ENCODE results near the gene BSCL2.
A peak's percentile ranks its signal among the peaks of the same experiment; 100 is the strongest.
"Not testable (repeated sequence)": the region's sequence is repeated elsewhere in the genome, so short reads cannot be mapped to it uniquely, and the experiment has no call there.

Gene BSCL2

DNA sequence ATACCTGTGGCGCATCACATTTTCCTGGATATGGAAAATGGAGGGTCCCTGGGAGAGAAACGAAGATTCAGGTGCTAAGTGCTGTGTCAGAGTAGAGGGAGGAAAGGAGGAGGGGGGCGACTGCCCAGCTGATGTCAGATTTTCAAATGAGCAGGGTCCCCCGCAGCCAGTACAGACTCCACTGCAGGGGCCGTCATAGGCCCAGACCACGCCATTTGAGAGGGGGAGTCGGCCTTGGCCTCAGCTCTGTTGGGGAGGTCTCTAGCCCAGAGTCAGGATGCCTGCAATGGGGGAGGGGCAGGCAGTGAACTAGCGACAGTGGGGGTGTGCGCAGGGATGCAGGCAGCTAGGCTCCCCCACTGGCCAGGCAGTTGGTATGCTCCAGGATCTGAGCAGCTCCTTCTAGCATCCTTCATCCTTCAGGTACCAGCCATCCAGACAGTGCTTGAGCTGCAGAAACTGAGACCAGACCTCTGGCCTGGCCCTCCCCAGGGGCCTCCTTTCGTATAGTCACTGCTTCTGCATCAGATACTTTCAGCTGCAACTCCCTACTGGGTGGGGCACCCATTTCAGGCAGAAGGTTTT, at the start of gene BSCL2, which contains the start of gene GNG3:
Gene BSCL2, minus strand, starts transcription at position 148 of the 585 bp plus-strand sequence. CDS start 229 bp downstream, outside the sequence.
Gene GNG3, plus strand, starts transcription at position 400 of the 585 bp plus-strand sequence. CDS start 620 bp downstream, outside the sequence.
- no peak for DNase-seq

DNA sequence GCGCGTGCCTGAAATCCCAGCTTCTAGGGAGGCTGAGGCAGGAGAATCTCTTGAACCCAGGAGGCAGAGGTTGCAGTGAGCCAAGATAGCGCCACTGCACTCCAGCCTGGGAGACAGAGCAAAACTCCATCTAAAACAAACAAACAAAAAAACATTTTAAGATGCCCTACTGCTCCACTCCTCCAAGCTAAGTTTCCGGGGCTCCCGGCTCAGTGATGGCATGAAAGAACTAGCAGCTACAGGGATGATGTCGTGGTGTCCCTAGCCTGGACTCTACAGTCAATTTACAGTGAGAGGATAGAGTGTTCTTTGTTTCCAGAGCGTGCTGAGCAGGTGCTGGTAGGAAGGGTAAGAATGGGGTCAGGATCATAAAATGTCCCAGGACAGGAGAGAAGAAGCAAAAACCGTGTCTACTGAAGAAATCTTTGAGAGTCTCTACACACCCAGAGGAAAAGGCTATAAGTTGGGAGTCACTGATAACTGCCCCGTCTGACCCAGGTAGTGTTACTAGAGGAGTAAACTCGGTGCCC, 47.9 kb upstream of the BSCL2 start:
- no peak for DNase-seq

DNA sequence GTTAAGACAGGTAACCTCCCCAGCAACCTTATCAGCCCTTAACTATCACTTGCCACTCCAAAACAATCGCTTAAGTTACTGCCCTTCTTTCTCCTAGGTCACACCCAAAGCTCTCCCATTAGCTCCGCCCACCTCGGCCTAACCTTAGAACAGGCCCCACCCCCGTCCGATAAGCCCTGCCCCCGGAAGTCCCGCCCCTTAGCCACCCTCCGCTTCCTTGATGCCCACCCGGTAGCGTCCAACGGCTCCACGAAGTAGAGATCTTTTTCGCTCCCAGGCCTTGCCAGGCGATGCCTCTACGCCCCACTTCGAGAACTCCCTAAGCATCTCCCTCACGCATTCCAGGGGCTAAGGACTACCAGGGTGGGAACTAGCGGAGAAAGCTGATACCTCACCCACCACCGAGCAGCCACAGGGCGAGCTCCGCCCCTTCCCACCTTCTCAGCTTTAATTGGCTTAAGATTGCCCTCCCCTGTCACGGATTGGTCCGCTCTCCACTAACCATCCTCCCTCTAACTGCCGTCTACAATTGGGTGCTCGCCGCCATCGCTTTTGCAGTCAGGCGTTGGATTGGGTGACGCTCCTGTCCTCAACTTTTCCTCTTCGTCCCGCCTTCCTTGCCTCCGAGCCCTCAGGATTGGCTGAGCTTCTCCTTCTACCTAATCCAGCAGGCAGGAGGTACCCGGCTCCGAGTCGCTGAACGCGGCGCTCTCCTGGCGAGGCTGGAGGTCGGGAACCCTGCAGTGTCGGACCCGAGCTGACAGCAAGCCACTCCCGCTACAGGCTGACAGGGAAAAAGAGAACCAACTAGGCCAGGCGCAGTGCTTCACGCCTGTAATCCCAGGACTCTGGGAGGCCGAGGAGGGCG, 46.7 kb upstream of the BSCL2 start, which contains the start of gene ZBTB3:
Gene ZBTB3, minus strand, starts transcription at position 425 of the 868 bp plus-strand sequence. CDS start 496 bp downstream, outside the sequence.
- peak; percentile 98 for DNase-seq

DNA sequence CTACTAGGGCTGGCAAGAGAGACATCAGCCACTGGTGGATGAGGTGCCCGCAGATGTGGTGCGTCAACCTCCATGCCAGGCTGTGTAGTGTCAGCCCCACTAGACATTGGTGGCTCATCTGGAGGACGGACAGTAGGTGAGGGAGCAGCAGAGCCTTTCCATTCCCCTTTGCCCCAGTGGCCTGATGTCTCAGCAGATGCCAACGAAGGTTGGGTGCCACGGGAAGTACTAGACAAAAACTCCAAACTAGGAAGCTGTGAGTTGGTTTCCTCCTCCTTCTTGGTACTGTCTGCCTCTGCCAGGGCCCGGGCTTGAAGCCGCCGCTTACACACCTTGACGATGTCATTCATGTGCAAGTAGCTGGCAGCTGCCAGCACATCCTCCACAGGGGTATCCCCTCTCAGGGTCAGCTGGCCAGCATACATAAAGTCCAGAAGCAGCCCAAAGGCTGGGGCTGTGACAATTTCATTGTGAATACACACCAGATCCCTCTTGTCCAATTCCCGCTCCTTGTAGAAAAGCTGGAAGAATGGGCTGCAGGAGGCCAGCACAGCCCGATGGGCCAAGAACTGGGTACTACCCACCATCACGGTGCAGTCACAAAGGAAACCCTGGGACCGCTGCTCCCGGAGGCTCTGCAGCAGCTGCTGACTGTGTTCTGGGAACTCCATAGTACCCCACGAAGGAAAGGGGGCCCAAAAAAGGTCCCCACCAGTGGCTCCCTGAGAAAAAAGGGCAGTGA, 45.9 kb upstream of the BSCL2 start:
- DNase-seq: no peak

DNA sequence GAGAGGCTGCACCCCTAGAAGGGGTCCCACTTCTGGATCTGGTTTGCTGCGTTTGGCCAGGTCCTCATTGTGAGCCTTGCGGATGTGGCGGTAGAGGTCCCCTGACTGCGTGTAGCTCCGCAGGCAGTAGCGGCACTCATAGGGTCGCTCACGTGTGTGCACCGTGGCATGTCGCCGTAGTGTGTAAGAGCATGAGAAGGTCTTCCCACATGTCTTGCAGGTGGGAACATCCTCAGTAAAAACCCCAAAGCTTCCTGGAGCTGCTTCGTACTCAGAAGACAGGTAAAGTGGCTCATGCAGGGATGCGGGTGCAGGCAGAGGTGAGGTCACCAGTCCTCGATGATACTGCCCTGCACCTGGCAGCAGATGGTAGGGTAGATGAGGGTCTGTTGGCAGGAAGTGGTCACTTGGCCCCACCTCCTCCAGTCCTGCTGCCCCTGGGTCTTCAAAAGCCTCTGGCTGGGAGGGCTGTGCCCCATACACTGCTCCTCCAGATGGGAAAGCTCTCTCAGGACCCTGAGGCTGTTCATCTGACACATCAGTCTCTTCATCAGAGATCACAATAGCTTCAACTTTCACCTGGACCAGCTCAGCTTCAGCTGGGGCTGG, 45.1 kb upstream of the BSCL2 start:
- no peak for DNase-seq

DNA sequence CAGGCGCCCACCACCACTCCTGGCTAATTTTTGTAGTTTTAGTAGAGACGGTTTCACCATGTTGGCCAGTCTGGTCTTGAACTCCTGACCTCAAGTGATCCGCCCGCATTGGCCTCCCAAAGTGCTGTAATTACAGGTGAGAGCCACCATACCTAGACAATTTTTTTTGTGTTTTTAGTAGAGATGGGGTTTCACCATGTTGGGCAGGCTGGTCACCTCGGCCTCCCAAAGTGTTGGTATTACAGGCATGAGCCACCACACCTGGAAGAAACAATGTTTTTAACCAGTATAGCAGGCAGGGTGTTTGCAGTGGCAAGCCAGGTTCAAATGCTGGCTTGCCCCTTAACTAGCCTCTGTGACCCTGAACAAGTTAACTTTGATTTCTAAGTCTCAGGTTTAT, 42.7 kb upstream of the BSCL2 start:
- not testable (repeated sequence) for DNase-seq

DNA sequence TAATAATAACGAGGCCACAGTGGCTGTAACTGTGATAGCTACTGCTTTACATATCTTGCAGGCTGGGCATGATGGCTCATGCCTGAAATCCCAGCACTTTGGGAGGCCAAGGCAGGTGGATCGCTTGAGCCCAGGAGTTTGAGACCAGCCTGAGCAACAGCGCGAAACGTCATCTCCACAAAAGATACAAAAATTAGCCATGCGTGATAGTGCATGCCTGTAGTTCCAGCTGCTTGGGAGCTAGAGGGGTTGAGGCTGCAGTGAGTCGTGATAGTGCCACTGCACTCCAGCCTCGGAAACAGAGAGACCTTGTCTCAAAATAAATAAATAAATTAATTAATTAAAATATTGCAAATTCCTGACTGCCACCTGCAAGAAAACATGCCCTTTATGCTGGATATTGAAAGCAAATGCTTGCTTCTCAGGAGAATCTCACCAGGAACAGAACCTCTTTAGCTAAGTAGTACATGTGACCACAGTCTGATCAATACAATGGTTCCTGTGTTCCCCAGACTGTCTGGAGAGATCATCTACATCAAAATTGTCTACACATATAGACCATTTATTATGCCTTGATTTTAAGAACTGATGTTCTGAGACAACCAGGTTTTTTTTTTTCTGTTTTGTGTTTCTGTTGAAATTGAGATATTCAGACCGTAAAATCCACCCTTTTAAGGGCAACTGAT, 40.4 kb upstream of the BSCL2 start:
- no peak for DNase-seq

DNA sequence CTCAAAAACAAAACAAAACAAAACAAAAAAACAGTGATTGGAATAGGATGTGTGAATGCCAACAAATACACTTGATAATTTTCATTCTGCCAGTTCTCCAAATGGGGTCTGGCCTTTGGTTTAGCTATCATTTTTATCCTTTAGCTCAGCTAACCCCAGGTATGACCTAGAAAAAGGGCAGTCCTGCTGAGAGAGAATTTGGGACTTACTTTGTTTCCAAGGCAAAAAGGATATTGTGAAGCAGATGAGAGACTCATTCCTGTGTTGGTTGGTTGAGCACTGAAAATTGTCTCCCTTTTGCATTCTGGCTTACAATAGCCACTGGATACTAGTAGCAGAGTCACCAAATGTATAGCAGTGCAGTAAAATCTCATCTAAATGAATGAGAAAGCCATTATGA, 30.0 kb upstream of the BSCL2 start:
- no peak for DNase-seq

DNA sequence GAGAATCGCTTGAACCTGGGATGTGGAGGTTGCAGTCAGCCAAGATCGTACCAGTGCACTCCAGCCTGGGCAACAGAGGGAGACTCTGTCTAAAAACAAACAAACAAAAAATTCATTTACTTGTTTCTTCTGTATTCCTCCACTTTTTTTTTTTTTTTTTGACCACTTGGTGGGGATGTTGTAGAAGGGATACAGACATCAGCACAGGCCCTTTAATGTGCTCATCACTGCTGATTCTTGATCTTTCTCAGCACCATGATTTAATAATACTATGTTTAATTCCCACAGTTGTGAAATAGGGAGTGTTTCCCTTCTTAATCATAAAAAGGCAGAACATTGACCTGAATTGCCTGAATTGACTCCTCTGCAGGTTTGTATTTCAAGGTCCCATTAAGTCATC, 25.6 kb upstream of the BSCL2 start:
- DNase-seq: no peak

DNA sequence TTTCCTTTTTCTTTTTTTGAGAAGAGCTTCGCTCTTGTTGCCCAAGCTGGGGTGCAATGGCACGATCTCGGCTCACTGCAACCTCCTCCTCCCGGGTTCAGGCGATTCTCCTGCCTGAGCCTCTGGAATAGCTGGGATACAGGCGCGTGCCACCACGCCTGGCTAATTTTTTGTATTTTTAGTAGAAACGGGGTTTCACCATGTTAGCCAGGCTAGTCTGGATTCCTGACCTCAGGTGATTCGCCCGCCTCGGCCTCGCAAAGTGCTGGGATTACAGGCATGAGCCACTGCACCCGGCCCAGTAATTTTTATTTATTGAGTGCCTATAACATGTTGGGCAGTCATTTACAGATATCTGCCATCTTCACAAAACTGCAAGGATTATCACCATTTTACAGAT, 22.9 kb upstream of the BSCL2 start:
- not testable (repeated sequence) for DNase-seq

DNA sequence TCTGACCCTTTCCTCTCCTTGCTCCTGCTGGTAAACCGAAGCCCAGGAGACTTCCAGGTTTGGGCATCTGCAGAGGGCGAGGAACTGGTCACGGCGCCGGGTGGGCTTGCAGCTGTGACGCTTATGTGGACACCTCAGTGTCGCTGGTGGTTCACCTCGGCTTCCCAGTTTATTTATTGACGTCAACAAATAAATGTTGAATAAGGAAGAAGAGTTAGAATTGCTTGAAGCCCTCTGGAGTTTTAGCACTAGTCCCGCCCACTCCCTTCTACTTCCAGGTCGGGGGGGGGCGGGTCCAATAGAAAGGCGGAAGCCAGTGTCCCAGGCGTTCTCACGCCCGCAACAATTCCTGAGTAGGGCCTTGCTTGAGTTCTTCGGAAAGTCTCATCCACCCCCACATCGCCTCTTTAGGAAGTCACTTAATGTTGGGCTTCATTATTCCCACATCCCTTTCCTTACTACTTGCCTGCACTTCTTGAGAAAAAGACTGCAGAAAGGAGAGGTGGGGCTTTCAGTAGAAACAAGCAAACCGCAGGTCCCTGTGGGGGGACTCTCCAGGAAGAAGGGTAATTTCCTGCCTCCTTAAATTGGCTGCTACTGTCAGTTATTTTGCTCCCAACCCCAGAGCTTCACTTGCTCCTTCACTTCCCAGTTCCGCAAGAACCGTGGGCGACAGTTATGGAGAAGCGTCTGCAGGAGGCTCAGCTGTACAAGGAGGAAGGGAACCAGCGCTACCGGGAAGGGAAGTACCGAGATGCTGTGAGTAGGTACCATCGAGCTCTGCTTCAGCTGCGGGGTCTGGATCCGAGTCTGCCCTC, 21.2 kb upstream of the BSCL2 start, which contains the start of gene TTC9C:
Gene TTC9C, plus strand, starts transcription at position 316 of the 818 bp plus-strand sequence. Its CDS starts 363 bp downstream, at position 679.
- DNase-seq: peak; percentile 90

DNA sequence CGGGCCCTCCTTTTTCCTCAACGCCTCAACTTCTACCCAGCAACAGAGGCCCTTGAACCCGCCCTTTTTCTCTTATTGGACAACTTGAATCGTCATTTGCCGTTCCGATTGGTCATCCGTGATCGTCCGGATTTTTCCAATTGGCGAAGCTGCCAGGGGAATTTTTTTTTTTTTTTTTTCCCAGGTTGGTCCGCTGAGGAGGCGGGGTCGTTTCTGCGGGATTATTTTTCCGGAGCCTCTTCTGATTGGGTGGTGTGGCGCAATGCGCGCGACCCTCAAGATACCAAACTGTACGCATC, 20.6 kb upstream of the BSCL2 start:
- peak; percentile 88 for DNase-seq

DNA sequence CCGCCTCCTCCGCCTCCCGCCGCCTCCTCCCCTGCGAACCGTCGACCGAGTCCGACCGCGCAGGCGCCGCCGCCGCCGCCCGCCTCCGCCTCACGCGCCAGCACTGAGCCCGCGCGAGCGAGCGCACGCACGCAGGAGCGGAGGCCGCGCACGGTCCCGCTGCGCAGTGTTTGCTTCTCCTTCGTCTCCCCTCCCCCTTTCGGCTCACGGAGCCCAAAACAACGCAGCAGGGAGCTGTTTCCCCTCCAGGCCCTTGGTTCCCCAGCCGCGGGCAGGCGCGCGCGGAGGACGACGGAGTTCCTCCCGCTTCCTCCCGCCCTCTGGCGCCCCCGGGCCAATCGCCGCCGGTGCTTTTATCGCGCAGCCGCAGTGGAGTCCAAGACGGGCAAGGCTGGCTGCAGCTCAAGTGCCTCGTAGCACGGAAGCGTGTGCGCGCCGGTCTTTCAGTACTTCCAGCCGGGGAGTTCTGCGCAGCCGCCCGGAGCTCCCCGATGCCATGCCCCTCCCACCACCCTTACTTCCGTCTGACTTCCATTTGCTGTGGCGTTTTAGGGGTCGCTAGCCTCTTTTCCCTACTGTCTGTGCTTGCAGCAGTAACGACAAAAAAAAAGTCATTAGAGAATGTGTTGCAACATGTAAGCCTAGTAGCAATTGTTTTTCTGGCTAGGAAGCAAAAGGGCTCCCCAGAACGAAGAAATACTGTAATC, 20.1 kb upstream of the BSCL2 start, which contains the start of gene HNRNPUL2:
Gene HNRNPUL2, minus strand, starts transcription at position 293 of the 707 bp plus-strand sequence. CDS start 301 bp downstream, outside the sequence.
- peak; percentile 98 for DNase-seq

DNA sequence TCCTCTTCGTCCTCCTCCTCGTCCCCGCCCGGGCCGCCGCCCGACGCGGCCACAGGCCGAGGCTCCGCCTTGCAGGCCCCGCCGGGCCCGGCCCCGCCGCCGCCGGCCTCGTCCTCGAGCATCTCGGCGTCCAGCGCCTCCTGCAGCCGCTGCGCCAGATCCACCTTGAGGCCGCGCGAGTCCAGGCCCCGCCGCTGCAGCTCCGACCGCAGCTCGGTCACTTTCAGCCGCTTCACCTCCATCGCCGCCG, 19.6 kb upstream of the BSCL2 start:
- DNase-seq: no peak

DNA sequence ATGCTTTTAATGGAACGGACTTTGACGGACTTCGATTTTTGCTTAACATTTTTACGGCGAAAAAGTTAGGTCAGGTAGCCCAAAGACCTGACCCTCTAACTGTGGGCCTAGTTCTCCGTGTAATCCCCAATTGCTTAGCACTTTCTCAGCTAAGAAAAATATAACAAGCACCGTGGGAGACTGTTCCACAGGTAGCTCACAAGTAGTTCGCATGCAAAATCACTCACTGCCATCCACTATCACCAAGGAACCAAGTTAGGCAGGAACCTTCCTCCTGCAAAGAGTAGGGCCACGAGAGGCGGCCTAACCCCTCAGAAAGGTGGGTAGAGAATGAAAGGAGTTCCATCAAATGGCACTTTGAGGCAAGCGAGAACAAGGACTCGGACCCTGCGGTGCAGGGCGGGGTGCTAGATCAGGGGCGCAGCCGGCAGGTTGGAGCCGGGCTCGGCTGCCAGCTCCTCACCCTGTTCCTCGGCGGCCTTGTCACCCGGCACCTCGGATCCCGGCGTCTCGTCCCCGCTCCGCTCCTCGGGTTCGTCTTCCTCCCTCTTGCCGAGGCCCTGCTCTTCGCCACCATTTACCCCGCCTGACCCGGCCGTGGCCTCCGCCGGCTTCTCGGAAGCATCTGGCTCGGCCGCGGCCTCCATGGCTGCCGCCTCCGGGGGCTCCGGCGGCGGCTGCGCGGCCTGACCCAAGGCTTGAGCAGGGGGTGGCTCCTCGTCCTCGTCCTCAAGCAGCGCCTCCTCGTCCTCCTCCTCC, 19.1 kb upstream of the BSCL2 start:
- DNase-seq: no peak

DNA sequence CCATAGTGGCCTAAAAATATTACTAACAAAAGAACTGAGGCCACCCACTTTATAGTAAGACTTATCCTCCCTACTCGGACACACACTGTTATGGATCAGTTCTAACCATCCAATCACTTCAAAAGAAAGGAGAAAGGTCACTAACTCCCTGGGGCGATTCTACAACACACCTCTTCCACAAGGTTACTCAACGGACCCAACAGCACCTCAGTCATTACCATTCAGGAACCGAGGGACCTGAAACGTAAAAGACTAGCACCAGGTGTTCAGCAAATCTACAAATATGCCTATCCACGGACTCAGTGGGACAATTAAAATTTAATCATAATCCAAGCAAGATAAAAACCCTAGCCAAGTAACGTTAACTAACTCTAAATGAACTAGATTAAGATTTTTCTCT, 18.4 kb upstream of the BSCL2 start:
- no peak for DNase-seq

DNA sequence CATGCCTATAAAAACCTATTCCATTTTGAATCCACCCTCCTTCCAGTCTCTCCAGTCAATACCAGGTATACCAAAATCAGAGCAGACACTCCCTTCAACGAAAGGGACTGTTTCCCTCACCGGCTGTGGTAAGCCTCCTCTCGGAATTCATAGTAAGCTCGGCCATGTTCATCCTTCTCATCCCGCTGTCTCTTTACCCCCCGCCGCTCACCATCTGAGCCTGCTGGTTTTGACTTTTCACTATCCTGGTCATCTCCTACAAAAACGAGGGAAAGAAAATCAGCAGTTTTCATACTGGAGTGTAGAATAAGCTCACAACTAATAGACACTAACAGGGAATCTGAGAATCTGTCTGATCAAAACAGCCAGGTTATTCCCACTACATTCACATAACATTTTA, 16.9 kb upstream of the BSCL2 start:
- DNase-seq: no peak

DNA sequence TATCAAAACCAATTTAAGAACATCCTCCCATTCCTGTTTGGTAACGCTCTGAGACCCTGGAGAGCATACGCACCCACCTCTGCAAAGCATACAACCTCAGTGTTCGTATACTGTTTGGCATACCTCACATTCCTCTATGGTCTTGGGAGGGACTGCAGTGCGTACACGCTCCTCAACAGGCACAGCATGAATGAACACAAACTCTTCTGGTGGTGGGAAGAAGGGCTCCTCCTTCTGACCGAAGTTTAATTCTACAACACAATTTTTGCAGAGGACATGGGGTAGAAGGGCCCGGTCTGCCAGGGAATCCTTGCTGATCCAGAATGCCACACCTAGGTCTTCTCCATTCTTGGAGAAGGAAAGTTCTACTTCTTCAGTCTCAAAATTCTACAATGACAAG, 14.8 kb upstream of the BSCL2 start:
- DNase-seq: no peak

DNA sequence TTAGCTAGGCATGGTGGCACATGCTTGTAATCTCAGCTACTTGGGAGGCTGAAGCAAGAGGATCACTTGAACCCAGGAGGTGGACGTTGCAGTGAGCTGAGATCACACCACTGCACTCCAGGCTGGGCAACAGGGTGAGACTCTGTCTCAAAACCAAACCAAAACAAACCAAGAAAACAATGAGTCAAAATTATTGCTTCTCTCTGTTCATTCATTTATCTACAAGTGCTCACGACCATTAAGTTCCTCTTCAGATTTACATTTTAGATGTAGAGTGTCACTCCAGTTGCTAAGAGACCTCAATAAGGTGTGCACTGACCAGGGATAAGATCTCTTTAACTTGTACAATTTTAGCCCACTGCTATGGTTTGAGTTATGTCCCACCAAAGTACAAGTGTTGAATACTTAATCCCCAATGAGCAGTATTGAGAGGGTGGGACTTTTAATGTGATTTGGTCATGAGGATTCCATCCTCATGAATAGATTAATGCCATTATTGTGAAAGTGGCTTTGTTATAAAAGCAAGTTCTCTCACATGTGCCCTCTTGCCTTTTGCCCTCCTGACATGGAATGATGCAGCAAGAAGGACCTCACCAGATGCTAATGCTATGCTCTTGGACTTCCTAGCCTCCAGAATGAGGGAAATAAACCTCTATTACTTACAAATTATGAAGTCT, 12.2 kb upstream of the BSCL2 start:
- no peak for DNase-seq

Measured in activated CD8-positive, alpha-beta memory T cell treated with anti-CD3 and anti-CD28 coated beads for 24 hours (primary cell).